Skeletal muscle cell (primary cell): ENCODE measurements around the gene STOML2.
A peak's percentile ranks its signal among the peaks of the same experiment; 100 is the strongest.

Source experiments
- DNase-seq: peaks from one replicate; pipeline ENCODE4 v3.0.0-alpha.2; 2010; ENCODE audit warnings: low read depth
- H3K4me3 ChIP-seq: 2 replicates; pipeline ENCODE4 v1.5.1; 2011; ENCODE audit warnings: low read depth, mild to moderate bottlenecking, control low read depth, low read length, moderate library complexity

STOML2 gene

DNA sequence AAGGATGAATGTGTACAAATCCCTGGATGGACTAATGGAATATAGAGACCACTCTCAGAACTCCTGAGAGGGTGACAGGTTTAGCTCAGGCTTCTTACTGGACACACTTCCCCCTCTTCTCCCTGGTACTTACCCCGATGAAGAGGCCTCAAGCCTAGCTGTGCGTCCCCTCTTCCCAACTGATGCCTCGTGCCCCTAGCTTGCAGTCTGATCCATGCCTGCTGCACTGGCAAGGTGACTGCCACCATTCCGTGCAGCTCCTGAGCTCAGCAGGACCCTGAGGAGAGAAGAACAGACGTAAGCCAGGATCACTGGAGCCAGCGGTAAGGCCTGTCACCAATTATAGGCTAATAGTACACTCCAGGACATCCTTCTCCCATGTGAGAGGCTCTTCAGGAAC is 5.5 kb upstream of the STOML2 start:
- no peak overlapping the region for H3K4me3 ChIP-seq
- DNase-seq: no peak

GRCh38 chr9:35107297-35108290 is 4.7 kb upstream of the STOML2 start:
- no peak overlapping the region for H3K4me3 ChIP-seq
- no peak for DNase-seq

DNA sequence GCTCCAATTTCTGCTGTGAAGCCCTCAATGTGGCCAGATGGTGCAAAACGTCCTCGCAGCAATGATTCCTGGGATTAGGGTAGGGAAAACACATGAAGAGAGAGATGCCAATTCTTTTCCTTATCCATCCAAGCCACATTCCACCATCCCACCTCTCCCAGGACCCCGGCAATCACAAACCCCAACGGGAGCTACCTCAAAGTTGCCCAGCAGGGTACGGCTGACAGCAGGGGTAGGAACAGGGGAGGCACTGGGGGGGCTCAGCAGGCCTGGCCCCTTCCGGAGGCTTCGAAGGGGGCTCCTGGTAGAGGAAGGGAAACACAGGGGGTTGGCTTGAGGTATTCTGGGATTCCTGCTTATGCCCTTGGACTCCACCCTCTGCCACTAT is 3.4 kb upstream of the STOML2 start:
- no peak for DNase-seq
- no peak overlapping the region for H3K4me3 ChIP-seq

DNA sequence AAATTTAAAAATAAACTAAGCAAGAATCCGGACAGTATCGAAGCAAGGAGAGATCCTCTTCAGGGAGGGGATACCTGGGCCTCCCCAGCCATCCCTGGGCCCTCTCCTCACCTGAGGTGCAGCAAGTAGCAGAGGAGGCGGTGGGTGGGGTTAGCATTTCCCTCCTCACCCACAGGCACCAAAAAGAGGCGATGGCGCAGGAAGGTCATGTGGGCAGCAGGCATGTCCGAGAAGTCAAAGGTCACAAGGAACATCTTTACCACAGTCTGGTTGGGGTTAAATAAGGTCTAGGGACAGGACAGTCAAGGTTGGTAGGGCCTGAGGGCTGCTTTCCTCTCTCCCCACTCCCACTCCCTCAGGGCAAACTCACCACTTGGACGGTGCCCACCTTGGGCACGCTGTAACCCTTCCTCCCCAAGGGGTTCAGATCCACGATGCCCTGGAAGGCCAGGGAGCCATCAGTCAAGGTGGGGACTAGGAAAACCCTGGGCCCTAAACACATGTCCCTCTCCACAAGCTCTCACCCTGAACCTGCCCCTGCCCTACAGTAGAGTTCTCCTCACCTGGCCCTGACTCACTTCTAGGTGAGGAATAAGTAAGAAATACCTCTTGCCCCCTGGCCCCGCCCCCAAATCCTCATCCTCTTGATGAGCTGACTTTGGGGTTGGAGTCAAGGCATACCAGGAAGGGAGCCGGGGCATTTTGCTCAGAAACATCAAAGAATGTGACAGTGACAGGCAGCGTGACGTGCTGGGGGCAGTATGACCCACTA is 2.8 kb upstream of the STOML2 start:
- no peak overlapping the region for H3K4me3 ChIP-seq
- no peak for DNase-seq

- DNase-seq: no peak
- H3K4me3 ChIP-seq: no peak overlapping the region
Measured at GRCh38 chr9:35105126-35105525, 2.2 kb upstream of the STOML2 start.

DNA sequence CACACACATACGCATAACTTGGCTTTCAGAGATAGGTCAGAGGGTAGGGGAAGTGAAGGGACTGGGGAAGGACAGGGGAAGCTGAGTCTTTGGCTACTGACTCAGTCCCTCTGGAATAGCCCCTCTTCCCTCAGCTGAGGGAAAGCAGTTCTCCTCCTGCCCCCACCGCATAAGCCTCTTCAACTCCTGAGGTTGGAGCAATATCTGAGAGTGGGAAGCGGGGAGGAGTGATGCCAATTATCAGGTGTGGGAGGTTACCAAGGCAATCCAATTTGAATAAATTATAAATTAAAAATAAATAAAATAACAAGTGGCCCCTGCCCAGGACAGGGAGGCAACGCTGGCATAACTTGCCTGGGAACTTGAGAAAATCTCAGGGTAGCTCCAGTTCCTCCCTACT is 1.7 kb upstream of the STOML2 start:
- no peak overlapping the region for H3K4me3 ChIP-seq
- DNase-seq: no peak

- peak overlapping the region; percentile 84 for H3K4me3 ChIP-seq
- DNase-seq: no peak
Measured at GRCh38 chr9:35103660-35104191, 795 bp upstream of the STOML2 start.

DNA sequence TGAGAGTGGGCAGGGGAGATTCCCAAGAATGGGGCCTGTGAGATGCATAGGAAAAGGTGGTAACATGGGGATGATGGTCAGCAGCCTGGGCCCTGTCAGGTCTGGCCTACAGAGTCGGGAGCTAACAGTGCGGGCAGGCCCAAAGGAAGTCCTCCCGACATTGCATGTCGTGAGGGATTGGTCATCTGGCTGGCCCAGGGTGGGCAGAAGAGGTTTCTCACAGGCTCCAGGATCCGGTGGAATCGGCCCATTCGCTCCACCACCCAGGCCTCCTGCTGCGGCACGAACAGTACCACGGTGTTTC is 514 bp downstream of the STOML2 start:
- H3K4me3 ChIP-seq: peak overlapping the region; percentile 84
- no peak for DNase-seq

DNA sequence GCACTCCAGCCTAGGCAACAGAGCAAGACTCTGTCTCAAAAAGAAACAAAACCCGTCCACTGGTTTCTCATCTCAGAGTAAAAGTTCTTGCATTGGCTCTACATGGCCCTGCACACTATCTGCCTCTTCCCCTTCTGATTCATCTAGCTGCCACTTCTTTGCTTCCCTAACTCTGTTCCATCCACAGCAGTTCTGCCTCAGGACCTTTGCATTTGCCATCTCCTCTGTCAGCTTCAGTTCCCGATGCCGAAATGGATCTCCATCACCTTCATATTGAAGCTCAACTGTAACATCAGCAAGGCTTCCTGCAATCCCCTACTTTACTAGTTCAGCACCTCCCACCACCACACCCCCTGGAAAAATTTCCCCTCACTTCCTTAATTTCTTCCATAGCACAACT is 5.4 kb downstream of the STOML2 start:
- no peak for DNase-seq

DNA sequence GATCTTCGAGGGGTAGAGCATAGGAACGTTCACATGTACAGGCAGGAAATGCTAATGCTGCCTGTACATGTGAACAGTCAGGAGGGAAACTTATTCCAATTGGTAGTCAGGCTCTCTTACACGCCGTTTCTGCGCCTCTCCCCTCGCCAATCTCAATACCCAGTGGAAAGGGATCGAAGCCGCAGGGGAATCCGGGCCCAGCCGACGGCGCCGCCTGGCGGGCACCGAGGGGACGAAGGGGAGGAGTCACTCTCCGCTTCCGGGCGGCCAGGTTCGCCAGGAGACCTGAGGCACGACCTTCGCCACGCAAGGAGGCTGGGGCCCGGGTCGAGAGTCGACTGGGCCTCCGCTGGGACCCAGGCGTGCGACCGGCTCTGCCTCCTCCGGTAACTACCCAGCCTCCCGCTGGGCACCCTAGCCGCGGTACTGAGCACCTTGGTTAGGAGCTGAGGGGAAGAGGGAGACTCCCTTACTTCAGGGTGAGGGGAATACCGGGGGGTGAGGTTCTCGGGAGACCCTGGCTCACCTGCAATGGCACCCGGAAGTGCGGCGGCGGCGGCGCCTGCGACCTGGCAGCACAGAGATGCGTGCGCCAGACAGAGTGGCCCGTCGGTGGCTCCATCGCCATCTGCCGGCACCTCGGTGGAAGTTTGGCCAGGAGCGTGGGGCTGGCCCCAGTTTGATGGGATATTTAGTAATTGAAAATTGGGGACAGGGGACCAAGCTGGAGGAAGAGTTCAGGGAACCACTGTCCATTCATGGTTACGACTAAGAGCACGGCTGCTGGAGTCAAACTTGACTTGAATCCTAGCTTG is 6.7 kb downstream of the STOML2 start, which contains the start of gene PIGO:
Gene PIGO, minus strand, starts transcription at position 557 of the 815 bp plus-strand sequence. CDS start 1,026 bp downstream, outside the sequence.
- no peak for DNase-seq
- H3K4me3 ChIP-seq: peak within 1 kb of the TSS; percentile 98

More for the DNA sequence above, 5.4 kb downstream of the STOML2 start:
- H3K4me3 ChIP-seq: no peak overlapping the region

DNA sequence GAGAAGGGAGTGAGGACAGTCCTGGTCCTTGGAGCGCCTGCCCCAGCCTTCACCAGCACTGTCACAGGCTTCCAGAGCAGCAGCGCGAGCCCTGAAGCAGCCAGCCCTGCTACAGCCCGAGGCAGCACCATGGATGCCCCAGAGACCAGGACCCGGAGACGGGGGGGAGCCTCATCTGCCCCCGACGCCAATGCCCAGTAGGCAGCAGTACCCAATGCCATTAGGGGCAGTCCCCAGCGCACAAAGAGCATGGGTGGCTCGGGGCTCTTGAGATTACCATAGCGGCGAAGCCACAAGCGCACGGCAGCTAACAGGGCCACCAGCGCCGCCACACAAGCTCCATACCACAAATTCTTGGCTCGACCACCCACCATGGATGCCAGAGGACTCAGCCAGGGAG is 11.4 kb downstream of the STOML2 start:
- H3K4me3 ChIP-seq: no peak overlapping the region
- no peak for DNase-seq

DNA sequence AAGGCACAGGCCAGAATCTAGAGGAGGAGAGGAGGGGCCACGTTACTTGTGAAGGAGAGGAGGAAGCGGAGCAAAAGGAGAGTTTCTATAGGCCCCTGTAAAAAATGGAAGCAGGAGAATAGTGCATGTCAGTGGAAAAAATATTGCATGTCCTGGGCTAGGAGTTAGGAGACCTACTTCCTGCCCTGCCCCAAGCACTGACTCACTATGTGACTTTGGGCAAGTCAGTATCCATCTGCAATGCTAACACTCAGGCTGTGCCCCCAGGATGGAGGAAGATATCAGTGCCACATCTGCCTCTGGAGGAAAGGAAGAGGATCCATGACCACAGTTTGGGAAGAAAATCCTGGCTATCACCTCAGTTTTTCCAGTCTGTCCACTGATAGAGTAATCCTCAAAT is 13.5 kb downstream of the STOML2 start:
- DNase-seq: no peak
- H3K4me3 ChIP-seq: no peak overlapping the region

- DNase-seq: no peak
- H3K4me3 ChIP-seq: no peak overlapping the region
Measured at GRCh38 chr9:35085078-35085477, 17.9 kb downstream of the STOML2 start.

GRCh38 chr9:35079426-35080341 is 23.2 kb downstream of the STOML2 start, which contains the start of gene FANCG:
TSS of gene FANCG (minus strand) at chr9:35079942. CDS start at chr9:35079524, 418 bp downstream.
- DNase-seq: peak; percentile 76
- H3K4me3 ChIP-seq: peak within 1 kb of the TSS; percentile 83

DNA sequence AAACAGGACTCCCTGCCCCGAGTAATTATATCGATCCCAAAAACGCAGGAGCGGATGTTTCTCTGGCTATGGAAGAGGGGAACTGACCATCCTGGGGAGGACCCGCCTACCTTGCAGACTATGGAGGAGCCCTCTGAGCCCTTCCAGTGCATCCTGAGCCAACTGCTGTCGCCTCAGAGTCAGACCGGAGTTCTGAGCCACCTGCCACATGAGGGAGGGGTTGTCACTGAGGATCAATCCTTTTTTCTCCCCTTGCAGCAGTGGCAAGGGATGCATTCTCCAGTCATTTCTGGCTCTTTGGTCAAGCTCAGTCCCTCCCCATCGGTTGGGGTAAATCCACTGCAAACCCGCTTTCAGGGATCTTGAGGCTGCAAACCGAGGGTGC is 23.9 kb downstream of the STOML2 start:
- DNase-seq: no peak
- peak overlapping the region; percentile 83 for H3K4me3 ChIP-seq

DNA sequence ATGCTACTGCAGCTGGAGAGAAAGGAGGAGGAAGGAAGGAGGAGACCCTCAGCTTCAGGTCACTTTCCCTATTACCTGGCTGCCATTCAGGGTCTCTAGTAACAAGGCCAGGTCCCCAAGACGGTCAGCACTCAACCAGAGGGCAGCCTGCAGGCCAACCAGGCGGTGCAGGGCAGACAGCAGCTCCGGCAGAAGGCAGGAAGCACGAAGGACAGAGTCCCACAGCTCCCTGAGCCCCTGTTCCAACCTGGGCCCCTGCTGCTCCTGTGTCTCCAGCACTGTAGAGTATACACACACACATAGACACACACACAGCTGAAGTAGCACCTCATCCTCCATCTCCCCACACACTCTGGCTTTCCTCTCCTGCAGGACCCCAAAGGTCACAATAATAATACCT is 24.9 kb downstream of the STOML2 start:
- peak overlapping the region; percentile 83 for H3K4me3 ChIP-seq
- DNase-seq: no peak

- DNase-seq: no peak
- H3K4me3 ChIP-seq: no peak overlapping the region
Measured at GRCh38 chr9:35076848-35077247, 26.1 kb downstream of the STOML2 start.

DNA sequence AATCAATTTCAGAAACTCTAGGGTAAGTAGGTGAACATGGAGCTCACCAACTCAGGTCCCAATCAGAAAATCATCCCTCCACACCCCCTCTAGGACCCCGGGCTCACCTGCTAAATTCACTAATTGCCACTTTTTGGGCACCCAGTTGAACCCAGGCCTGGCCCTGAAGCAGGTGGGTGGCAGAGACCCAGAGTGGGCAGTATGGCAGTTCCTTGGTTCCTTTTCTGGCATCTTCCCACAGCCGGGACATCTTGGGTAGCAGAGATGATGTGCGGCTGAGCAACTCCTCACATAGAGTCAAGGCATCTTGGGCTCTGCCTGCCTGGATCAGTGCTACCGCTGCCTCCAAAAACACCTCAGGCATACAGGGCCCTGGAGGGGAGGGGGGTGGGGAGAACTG is 27.6 kb downstream of the STOML2 start:
- DNase-seq: no peak
- no peak overlapping the region for H3K4me3 ChIP-seq
